K562 (cell line): ENCODE measurements around the gene CSMD2. TPM values are rescaled to one million over a fixed set of nuclear protein-coding genes. Genes with fewer than 3 reads are reported as not detected.
A peak's percentile ranks its signal among the peaks of the same experiment; 100 is the strongest.

ENCODE experiments used
- ATAC-seq: fragments of 200-7000 bp; cut with Tn5 transposase; 3 replicates; pipeline ENCODE4 v1.9.1; 2020; ENCODE audit warnings: moderate library complexity
- BruUV-seq: library from RNA; stranded (reverse); fragments of 400-500 nt; replicated peaks from 2 replicates; lab custom pipeline; 2021; lab: Mats Ljungman, UMichigan
- CTCF ChIA-PET: fragments of 300-600 bp; formaldehyde crosslinking; extraction: SDS; loops from one replicate; lab custom pipeline; 2021; ENCODE audit warnings: low intra/inter-chr PET ratio; lab: Yijun Ruan, JAX
- POLR2A ChIA-PET: fragments of 300-600, 350-650 bp; sonication (Branson Sonifier 250); formaldehyde crosslinking; extraction: SDS; loops from one replicate; lab custom pipeline; 2021; ENCODE audit warnings: antibody characterized with exemption, inconsistent platforms; lab: Yijun Ruan, JAX
- DNase-seq, 4 experiments: peaks; one replicate each; pipeline versions ENCODE4 v3.0.0 to v3.0.0-alpha.2; 2011 to 2018; ENCODE audit warnings: low spot score in 3 of 4, mixed read lengths in 3 of 4; ENCODE audit errors: extremely low read depth in 1 of 4
- FAIRE-seq: peaks from 2 replicates; lab custom pipeline; 2011; peaks lifted over from hg19 to GRCh38; lab: Jason Lieb, UNC
- H2AFZ ChIP-seq: 2 replicates; pipeline ENCODE4 v1.6.0; 2011; ENCODE audit warnings: low read depth, low read length, control low read depth, inconsistent platforms
- H3K27ac ChIP-seq: fragments of 200-600 bp; 3 replicates; pipeline ENCODE4 v1.8.0; 2011; ENCODE audit warnings: low read depth, mild to moderate bottlenecking, control low read depth, inconsistent platforms, low read length, moderate library complexity, mixed read lengths; ENCODE audit errors: extremely low read depth
- H3K27me3 ChIP-seq, 2 experiments: fragments of 300-600 bp in 1 of 2; 2 replicates in 1 of 2; 3 replicates in 1 of 2; pipeline versions ENCODE4 v1.6.0 to v1.8.0; 2011; ENCODE audit warnings: inconsistent platforms in 2 of 2, low read length in 2 of 2, mild to moderate bottlenecking in 1 of 2, mixed read lengths in 1 of 2, moderate library complexity in 1 of 2; ENCODE audit not compliant: control insufficient read depth in 2 of 2, insufficient read depth in 2 of 2
- H3K36me3 ChIP-seq: fragments of 300-600 bp; 3 replicates; pipeline ENCODE4 v1.8.0; 2011; ENCODE audit warnings: mild to moderate bottlenecking, low read length, inconsistent platforms; ENCODE audit not compliant: control insufficient read depth, insufficient read depth
- H3K4me1 ChIP-seq, 2 experiments: fragments of 200-600 bp in 1 of 2; replicated peaks in 1 of 2; 2 replicates in 1 of 2; 3 replicates in 1 of 2; pipeline versions ENCODE4 v1.5.1 to v1.8.0; 2011; ENCODE audit warnings: inconsistent platforms in 2 of 2, low read length in 2 of 2, mild to moderate bottlenecking in 1 of 2, mixed read lengths in 1 of 2, moderate library complexity in 1 of 2; ENCODE audit not compliant: control insufficient read depth in 2 of 2, insufficient read depth in 2 of 2
- H3K4me2 ChIP-seq: 2 replicates; pipeline ENCODE4 v1.6.1; 2011; ENCODE audit warnings: low read length, control low read depth, inconsistent platforms, mixed read lengths; ENCODE audit not compliant: insufficient read depth
- H3K4me3 ChIP-seq: fragments of 200-600 bp; sonication (generic), shearing (Covaris generic); 2 replicates; pipeline ENCODE4 v1.5.1; 2016; ENCODE audit warnings: control low read depth, inconsistent platforms
- H3K79me2 ChIP-seq: fragments of 200-600 bp; 3 replicates; pipeline ENCODE4 v1.8.0; 2011; ENCODE audit warnings: low read length, inconsistent platforms; ENCODE audit not compliant: control insufficient read depth, insufficient read depth
- H3K9ac ChIP-seq, 2 experiments: 2 replicates each; pipeline versions ENCODE4 v1.6.0 to v1.6.1; 2011; ENCODE audit warnings: low read depth in 2 of 2, low read length in 2 of 2, control low read depth in 1 of 2, inconsistent platforms in 1 of 2, mild to moderate bottlenecking in 1 of 2, mixed read lengths in 1 of 2; ENCODE audit not compliant: insufficient read depth in 1 of 2
- H3K9me1 ChIP-seq: one replicate; pipeline ENCODE4 v1.6.0; 2011; ENCODE audit warnings: inconsistent platforms, mild to moderate bottlenecking, low read length, moderate library complexity; ENCODE audit not compliant: control insufficient read depth, insufficient read depth
- H3K9me3 ChIP-seq: replicated peaks from 2 replicates; pipeline ENCODE4 v1.5.1; 2011; ENCODE audit warnings: low read depth, low read length, inconsistent platforms; ENCODE audit not compliant: control insufficient read depth, insufficient read depth
- H4K20me1 ChIP-seq: replicated peaks from 2 replicates; pipeline ENCODE4 v1.6.1; 2011; ENCODE audit warnings: low read length, inconsistent platforms, mixed read lengths; ENCODE audit not compliant: control insufficient read depth, insufficient read depth
- EZH2 ChIP-seq: IDR thresholded peaks from 2 replicates; pipeline ENCODE4 v1.6.1; 2012; ENCODE audit warnings: low read depth, mild to moderate bottlenecking, inconsistent platforms, low read length, borderline replicate concordance
- HCFC1 ChIP-seq: IDR thresholded peaks from 2 replicates; pipeline ENCODE4 v1.6.1; 2012; ENCODE audit warnings: low read depth, low read length, improper control_type of control experiment
- HDGF ChIP-seq: fragments of 450-650 bp; IDR thresholded peaks from 2 replicates; pipeline ENCODE4 v1.6.1; 2016
- NCOA2 ChIP-seq, 2 experiments: fragments of 450-650 bp; IDR thresholded peaks; 2 replicates each; pipeline ENCODE4 v1.6.1; 2018; ENCODE audit warnings: mild to moderate bottlenecking in 2 of 2, moderate library complexity in 1 of 2; ENCODE audit not compliant: partially characterized antibody in 2 of 2
- RFX5 ChIP-seq: IDR thresholded peaks from 2 replicates; pipeline ENCODE4 v1.6.1; 2011; ENCODE audit warnings: low read depth, mild to moderate bottlenecking, improper control_type of control experiment, low read length
- ZBTB40 ChIP-seq, 2 experiments: fragments of 450-650 bp in 1 of 2; sonication (generic) in 1 of 2; formaldehyde crosslinking in 1 of 2; IDR thresholded peaks; 2 replicates each; pipeline versions ENCODE4 v1.7.1 to v1.9.0; 2016 to 2022; ENCODE audit warnings: inconsistent platforms in 1 of 2, mild to moderate bottlenecking in 1 of 2, missing genetic modification reagents in 1 of 2
- WGBS: fragments of 100-300 bp; shearing (Covaris generic); methylation state at CpG from one replicate; pipeline ENCODE4 v1.1.6; 2016; ENCODE audit warnings: low coverage, mixed read lengths; ENCODE audit not compliant: insufficient coverage; ENCODE audit errors: missing lambda C conversion rate; 5-methylcytosine and 5-hydroxymethylcytosine counted together
- in situ Hi-C: fragments of 300-500 bp; cut with MboI; formaldehyde crosslinking; loops from 4 replicates; pipeline ENCODE4 v1.15.0; 2018; ENCODE audit warnings: inconsistent platforms, mixed read lengths
- intact Hi-C: fragments of 100-400 bp; cut with micrococcal nuclease; formaldehyde crosslinking; loops from 2 replicates; pipeline ENCODE4 v1.14.2; 2022
- polyA plus RNA-seq, 8 experiments: library from polyadenylated mRNA; depleted of rRNA in 4 of 8; stranded (reverse) in 5 of 8; unstranded in 3 of 8; fragments of >200 nt; fragmentation: Nextera tagmentation in 2 of 8; fragmentation: Illumina TruSeq in 1 of 8; extraction: Ambion mirVana in 2 of 8; extraction: Trizol in 1 of 8; gene quantifications; 2 replicates each; pipeline versions ENCODE4 v1.2.1 to v1.2.3, GENCODE V29; 2011 to 2014; ENCODE audit warnings: inconsistent platforms in 1 of 8, missing spikeins in 1 of 8
- total RNA-seq, 7 experiments: library from RNA; depleted of rRNA in 6 of 7; stranded (reverse); fragments of >200 nt in 6 of 7; fragmentation: Illumina TruSeq in 2 of 7; extraction: Trizol in 2 of 7; gene quantifications; 2 replicates each; pipeline versions ENCODE4 v1.2.1 to v1.2.3, GENCODE V29; 2011 to 2021; ENCODE audit warnings: low replicate concordance in 1 of 7

CSMD2 gene
- total and polyA plus RNA-seq, 9 of the 15 experiments (the other 6 are each of a cell fraction or from before 2014, with no cell fraction given) = not detected

GRCh38 chr1:33640114-33640660 lies 524.8 kb downstream of the CSMD2 start:
- intact Hi-C loops = no loop called here

More at GRCh38 chr1:33640114-33640660, 524.8 kb downstream of the CSMD2 start:
- H3K79me2 ChIP-seq = no peaks in the 10 kb centered on the region
- no peak overlapping the region for H3K4me2 ChIP-seq
- no TSS peak for BruUV-seq
- ATAC-seq (no peak), DNase-seq (no peak), FAIRE-seq (no peak)
- WGBS = 0% methylated on average over 3 of the region's 3 CpGs
- no peaks in the 10 kb centered on the region for H3K36me3 ChIP-seq
- H3K9me1 ChIP-seq = no peaks in the 10 kb centered on the region
- H2AFZ ChIP-seq = no peak overlapping the region
- peaks cover 0 to 7% of the 10 kb centered on the region in 2 experiments; a peak in 1 of 5 replicates for H3K27me3 ChIP-seq
- in situ Hi-C loops = no loop called here
- TF ChIP-seq HCFC1 (no peak), EZH2 (no peak), RFX5 (no peak), ZBTB40 (IDR thresholded peaks at IDR 0.05) (peak; percentile 58; the same call in 1 of the 2 replicates), ZBTB40 (CRISPR knock-in tag; IDR thresholded peaks at IDR 0.05) (no peak), HDGF (no peak), NCOA2 (IDR thresholded peaks at IDR 0.05; ENCODE audit: partially characterized antibody in 2 of 2) (no peak)
- ChIA-PET CTCF (interaction anchor here (0.9 kb wide), 1 partner anchor 10 kb away, joined by 3 read pairs; no protein-coding TSS in a partner anchor), POLR2A (no interaction called here)
- H4K20me1 ChIP-seq = no peaks in the 10 kb centered on the region
- H3K9ac ChIP-seq = no peak overlapping the region
- no peak overlapping the region for H3K27ac ChIP-seq
- no peak overlapping the region for H3K4me3 ChIP-seq
- H3K9me3 ChIP-seq = no peaks in the 10 kb centered on the region
- no peaks in the 10 kb centered on the region for H3K4me1 ChIP-seq
